B cell (primary cell): ENCODE measurements around the gene LMF2. TPM values are rescaled to one million over a fixed set of nuclear protein-coding genes. Genes with fewer than 3 reads are reported as not detected.

Experiments used
- ATAC-seq: fragments of 200-7000 bp; cut with Tn5 transposase; one replicate; pipeline ENCODE4 v1.10.0; 2021; ENCODE audit warnings: low read depth, mild to moderate bottlenecking, moderate number of reproducible peaks, moderate library complexity
- CTCF ChIA-PET: fragments of 350-600 bp; sonication (Branson Sonifier 250); formaldehyde crosslinking; loops from one replicate; lab custom pipeline; 2021; ENCODE audit warnings: antibody characterized with exemption, inconsistent platforms; lab: Charles Lee
- POLR2A ChIA-PET: fragments of 350-600 bp; sonication (Branson Sonifier 250); formaldehyde crosslinking; loops from one replicate; lab custom pipeline; 2021; ENCODE audit warnings: antibody characterized with exemption; lab: Charles Lee
- DNase-seq: peaks from one replicate; pipeline ENCODE4 v3.0.0; 2013
- H2AFZ ChIP-seq: 2 replicates; pipeline ENCODE4 v1.6.1; 2012; ENCODE audit warnings: mild to moderate bottlenecking, low read depth, low read length; ENCODE audit not compliant: insufficient read depth, poor library complexity, severe bottlenecking
- H3K27ac ChIP-seq, 2 donors: 1 replicate in 1 of 2; 2 replicates in 1 of 2; pipeline ENCODE4 v1.5.1; 2012 to 2013; ENCODE audit warnings: low read length in 2 of 2, mild to moderate bottlenecking in 2 of 2, moderate library complexity in 1 of 2
- H3K27me3 ChIP-seq, 4 experiments: fragments of 200-600 bp in 1 of 4; sonication (generic) in 1 of 4; replicated peaks in 1 of 4; 1 replicate in 2 of 4; 2 replicates in 2 of 4; pipeline versions ENCODE4 v1.6.1 to v1.7.0; 2013 to 2016; ENCODE audit warnings: low read length in 3 of 4, mild to moderate bottlenecking in 2 of 4, mixed read lengths in 1 of 4, moderate library complexity in 1 of 4; ENCODE audit not compliant: insufficient read depth in 4 of 4, control insufficient read depth in 3 of 4; ENCODE audit errors: control extremely low read depth in 1 of 4
- H3K36me3 ChIP-seq, 2 experiments: replicated peaks in 1 of 2; 1 replicate in 1 of 2; 2 replicates in 1 of 2; pipeline versions ENCODE4 v1.6.1 to v1.7.1; 2013; ENCODE audit warnings: low read length in 1 of 2; ENCODE audit not compliant: insufficient read depth in 2 of 2, control insufficient read depth in 1 of 2; ENCODE audit errors: control extremely low read depth in 1 of 2, extremely low read depth in 1 of 2
- H3K4me1 ChIP-seq, 2 donors: fragments of 200-600 bp in 1 of 2; sonication (generic) in 1 of 2; 1 replicate in 1 of 2; 2 replicates in 1 of 2; pipeline versions ENCODE4 v1.5.1 to v1.6.1; 2013 to 2017; ENCODE audit warnings: low read length in 2 of 2; ENCODE audit not compliant: control insufficient read depth in 2 of 2, insufficient read depth in 2 of 2
- H3K4me2 ChIP-seq: replicated peaks from 2 replicates; pipeline ENCODE3; 2012; ENCODE audit warnings: mild to moderate bottlenecking, low read depth, low read length; ENCODE audit not compliant: poor library complexity, severe bottlenecking
- H3K4me3 ChIP-seq, 5 experiments: fragments of 200-600 bp in 1 of 5; sonication (generic) in 1 of 5; 1 replicate in 3 of 5; 2 replicates in 2 of 5; pipeline versions ENCODE4 v1.5.1 to v1.7.0; 2011 to 2016; ENCODE audit warnings: low read length in 4 of 5, mild to moderate bottlenecking in 4 of 5, low read depth in 2 of 5, control low read depth in 1 of 5, moderate library complexity in 1 of 5; ENCODE audit not compliant: insufficient read depth in 1 of 5; ENCODE audit errors: control extremely low read depth in 1 of 5, extremely low read depth in 1 of 5
- H3K79me2 ChIP-seq: fragments of 200-600 bp; sonication (generic); one replicate; pipeline ENCODE4 v1.6.0; 2016; ENCODE audit warnings: low read length; ENCODE audit not compliant: control insufficient read depth, insufficient read depth
- H3K9ac ChIP-seq: fragments of 200-600 bp; sonication (generic); 2 replicates; pipeline ENCODE4 v1.6.1; 2017; ENCODE audit warnings: mild to moderate bottlenecking, low read length, moderate library complexity
- H3K9me3 ChIP-seq, 3 donors: one replicate each; pipeline versions ENCODE4 v1.6.1 to v1.7.1; 2013; ENCODE audit warnings: low read length in 2 of 3; ENCODE audit not compliant: control insufficient read depth in 2 of 3, insufficient read depth in 1 of 3; ENCODE audit errors: control extremely low read depth in 1 of 3
- H4K20me1 ChIP-seq: 2 replicates; pipeline ENCODE4 v1.6.0; 2012; ENCODE audit warnings: mild to moderate bottlenecking, low read length; ENCODE audit not compliant: insufficient read depth, control insufficient read depth, poor library complexity, severe bottlenecking
- H3K27ac Mint-ChIP-seq: one replicate; pipeline ENCODE4 v1.8.0; 2021; ENCODE audit warnings: mixed read lengths
- H3K27me3 Mint-ChIP-seq: one replicate; pipeline ENCODE4 v1.8.0; 2021; ENCODE audit warnings: mixed read lengths
- H3K4me1 Mint-ChIP-seq: one replicate; pipeline ENCODE4 v1.8.0; 2021; ENCODE audit warnings: mixed read lengths
- H3K4me3 Mint-ChIP-seq: one replicate; pipeline ENCODE4 v1.8.0; 2021; ENCODE audit warnings: mixed read lengths
- H3K9me3 Mint-ChIP-seq: one replicate; pipeline ENCODE4 v1.8.0; 2022; ENCODE audit warnings: mixed read lengths; ENCODE audit not compliant: insufficient read depth
- CTCF ChIP-seq: fragments of 200-600 bp; IDR thresholded peaks from one replicate; pipeline ENCODE4 v1.8.0; 2022; ENCODE audit warnings: antibody characterized with exemption, mild to moderate bottlenecking
- EZH2 ChIP-seq: IDR thresholded peaks from 2 replicates; pipeline ENCODE4 v1.6.1; 2012; ENCODE audit warnings: borderline replicate concordance, low read depth, mild to moderate bottlenecking, moderate library complexity, low read length; ENCODE audit not compliant: insufficient read depth, poor library complexity, severe bottlenecking
- WGBS: methylation state at CpG from one replicate; pipeline ENCODE4 v1.1.5; 2013; ENCODE audit warnings: missing lambda C conversion rate; ENCODE audit not compliant: insufficient coverage; 5-methylcytosine and 5-hydroxymethylcytosine counted together
- intact Hi-C: fragments of 100-400 bp; cut with micrococcal nuclease; formaldehyde crosslinking; loops from one replicate; pipeline ENCODE4 v1.10.0; 2022
- polyA plus RNA-seq: library from polyadenylated mRNA; depleted of rRNA; stranded (reverse); fragments of >200 nt; gene quantifications from 2 replicates; pipeline ENCODE4 v1.2.3, GENCODE V29; 2012
- total RNA-seq, 2 donors: library from RNA; stranded (reverse); fragments of 120-200 nt in 1 of 2; gene quantifications; 1 replicate in 1 of 2; 2 replicates in 1 of 2; pipeline versions ENCODE4 v1.2.3 to v1.2.4, GENCODE V29; 2013 to 2022

Gene LMF2
- total and polyA plus RNA-seq, 2 donors (not counting 1 experiment from before 2014, with no cell fraction given), result 128 to 316 TPM

DNA sequence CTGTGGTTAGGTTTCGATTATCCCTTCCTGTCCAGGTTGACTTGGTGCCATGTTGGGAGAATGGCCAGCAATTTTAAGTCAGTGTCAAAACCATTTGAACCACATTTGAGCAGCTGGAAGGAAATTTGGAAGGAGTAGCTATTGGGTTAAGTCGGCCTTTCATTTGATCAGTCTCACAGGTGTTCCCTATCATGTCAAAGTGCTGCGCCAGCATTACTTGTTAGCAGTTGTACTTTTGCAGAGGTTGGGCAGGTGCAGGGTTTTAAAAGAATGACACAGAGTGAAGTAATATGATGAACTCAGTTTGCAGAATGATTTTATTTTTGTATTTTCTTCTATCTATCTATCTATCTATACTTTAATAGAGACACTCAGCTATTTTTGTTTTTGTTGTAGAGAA, 28.7 kb upstream of the LMF2 start:
- DNase-seq (no peak), ATAC-seq (no peak)
- no peak overlapping the region for H2AFZ ChIP-seq
- H3K4me3 ChIP-seq, result no peak overlapping the region
- WGBS, result 91% methylated on average over 2 of the region's 3 CpGs
- Mint-ChIP-seq H3K9me3 (no peaks in the 10 kb centered on the region), H3K4me3 (no peak overlapping the region), H3K4me1 (peaks cover 58% of the 10 kb centered on the region), H3K27ac (peak overlapping the region; percentile 46), H3K27me3 (no peaks in the 10 kb centered on the region)
- peaks cover 44 to 67% of the 10 kb centered on the region in 2 donors for H3K4me1 ChIP-seq
- H4K20me1 ChIP-seq, result no peaks in the 10 kb centered on the region
- POLR2A ChIA-PET, result no interaction called here
- TF ChIP-seq EZH2 (no peak), CTCF (no peak)
- intact Hi-C loops, result no loop called here
- no peaks in the 10 kb centered on the region for H3K36me3 ChIP-seq
- H3K4me2 ChIP-seq, result no peak overlapping the region
- no peaks in the 10 kb centered on the region for H3K27me3 ChIP-seq
- H3K79me2 ChIP-seq, result peaks cover 14% of the 10 kb centered on the region
- no peak overlapping the region for H3K9ac ChIP-seq
- peak overlapping the region in 1 of 2 donors; percentile 96 for H3K27ac ChIP-seq
- CTCF ChIA-PET, result interaction anchor here (0.8 to 6.0 kb wide), 3 partner anchors 9 to 64 kb away, joined by 3 to 81 read pairs (median 13); partner anchors contain the start of genes SCO2 and TYMP
- H3K9me3 ChIP-seq, result no peaks in the 10 kb centered on the region

DNA sequence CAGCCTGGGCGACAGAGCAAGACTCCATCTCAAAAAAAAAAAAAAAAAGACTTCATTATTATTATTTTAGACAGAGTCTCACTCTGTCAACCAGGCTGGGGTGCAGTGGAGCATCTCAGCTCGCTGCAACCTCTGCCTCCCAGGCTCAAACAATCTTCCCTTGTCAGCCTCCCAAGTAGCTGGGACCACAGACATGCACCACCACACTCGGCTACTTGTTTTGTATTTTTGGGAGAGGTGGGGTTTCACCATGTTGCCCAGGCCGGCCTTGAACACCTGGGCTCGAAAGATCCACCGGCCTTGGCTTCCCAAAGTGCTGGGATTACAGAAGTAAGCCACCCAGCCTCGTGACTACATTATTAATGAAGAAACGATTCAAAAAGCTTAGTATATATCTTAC, 27.6 kb upstream of the LMF2 start:
- Histone ChIP-seq H3K79me2 (peaks cover 17% of the 10 kb centered on the region), H3K27me3 (no peaks in the 10 kb centered on the region), H4K20me1 (no peaks in the 10 kb centered on the region), H3K36me3 (no peaks in the 10 kb centered on the region), H3K4me2 (peak overlapping the region; percentile 37), H3K4me3 (peak overlapping the region in 1 of 5 experiments; percentile 21), H2AFZ (no peak overlapping the region), H3K9me3 (peaks cover 0 to 2% (median 0%) of the 10 kb centered on the region in 3 donors), H3K9ac (no peak overlapping the region), H3K4me1 (peaks cover 32 to 62% of the 10 kb centered on the region in 2 donors), H3K27ac (peak overlapping the region in 1 of 2 donors; percentile 64)
- DNase-seq (peak; percentile 52), ATAC-seq (no peak)
- ChIA-PET POLR2A (interaction anchor here (0.6 to 1.7 kb wide), 5 partner anchors 10 to 294 kb away, joined by 3 to 13 read pairs (median 5); partner anchors contain the start of gene SCO2), CTCF (interaction anchor here (0.7 to 3.4 kb wide), 4 partner anchors 9 to 30 kb away, joined by 4 to 13 read pairs (median 6); partner anchors contain the start of gene SCO2)
- TF ChIP-seq CTCF, result no peak
- TF ChIP-seq EZH2, result no peak
- peak overlapping the region; percentile 99 for H3K27ac Mint-ChIP-seq
- H3K9me3 Mint-ChIP-seq, result no peaks in the 10 kb centered on the region
- 86% methylated on average over 1 of the region's 8 CpGs for WGBS
- H3K4me3 Mint-ChIP-seq, result peak overlapping the region; percentile 49
- H3K27me3 Mint-ChIP-seq, result no peaks in the 10 kb centered on the region
- intact Hi-C loops, result no loop called here
- H3K4me1 Mint-ChIP-seq, result peaks cover 49% of the 10 kb centered on the region
